Measurements from ENCODE around the gene IFITM10. TPM values are rescaled to one million over a fixed set of nuclear protein-coding genes. Genes with fewer than 3 reads are reported as not detected.

Gene IFITM10
- total and polyA plus RNA-seq, 2 donors (not counting 1 experiment from before 2014, with no cell fraction given) = 0.09 to 1.7 TPM

- no peak overlapping the region for H3K4me3 ChIP-seq (ENCODE audit: control extremely low read depth in 1 of 5, extremely low read depth in 1 of 5, insufficient read depth in 1 of 5, low read depth in 2 of 5, low read length in 4 of 5)
- 96% methylated on average over 3 of the region's 3 CpGs for WGBS (ENCODE audit: insufficient coverage)
- H3K9me3 ChIP-seq (ENCODE audit: control extremely low read depth in 1 of 3, control insufficient read depth in 2 of 3, insufficient read depth in 1 of 3, low read length in 2 of 3) = peaks cover 0 to 15% (median 0%) of the 10 kb centered on the region in 3 donors
- ATAC-seq (ENCODE audit: low read depth) (no peak), DNase-seq (no peak)
- H3K4me1 Mint-ChIP-seq = no peaks in the 10 kb centered on the region
- H3K27ac ChIP-seq (ENCODE audit: low read length in 2 of 2) = no peak overlapping the region
- H3K27me3 Mint-ChIP-seq = peaks cover 5% of the 10 kb centered on the region
- no peaks in the 10 kb centered on the region for H3K4me1 ChIP-seq (ENCODE audit: control insufficient read depth in 2 of 2, insufficient read depth in 2 of 2, low read length in 2 of 2)
- intact Hi-C loops (cut with micrococcal nuclease) = no loop called here
- no peak overlapping the region for H3K4me3 Mint-ChIP-seq
- H3K4me2 ChIP-seq (replicated peaks; ENCODE audit: low read depth, low read length, poor library complexity, severe bottlenecking) = no peak overlapping the region
- no peak overlapping the region for H3K9ac ChIP-seq (ENCODE audit: low read length)
- H3K27ac Mint-ChIP-seq = no peak overlapping the region
- TF ChIP-seq CTCF (IDR thresholded peaks at IDR 0.05) (peak; percentile 18), EZH2 (IDR thresholded peaks at IDR 0.05; ENCODE audit: borderline replicate concordance, insufficient read depth, low read depth, low read length, poor library complexity, severe bottlenecking) (no peak)
- no peaks in the 10 kb centered on the region for H3K27me3 ChIP-seq (replicated peaks in 1 of 4; ENCODE audit: control extremely low read depth in 1 of 4, control insufficient read depth in 3 of 4, insufficient read depth in 4 of 4, low read length in 3 of 4)
- H3K9me3 Mint-ChIP-seq (ENCODE audit: insufficient read depth) = peaks cover 8% of the 10 kb centered on the region
- H4K20me1 ChIP-seq (ENCODE audit: control insufficient read depth, insufficient read depth, low read length, poor library complexity, severe bottlenecking) = no peaks in the 10 kb centered on the region
- ChIA-PET POLR2A (no interaction called here), CTCF (no interaction called here)
- no peaks in the 10 kb centered on the region for H3K79me2 ChIP-seq (ENCODE audit: control insufficient read depth, insufficient read depth, low read length)
- H3K36me3 ChIP-seq (replicated peaks in 1 of 2; ENCODE audit: control extremely low read depth in 1 of 2, control insufficient read depth in 1 of 2, extremely low read depth in 1 of 2, insufficient read depth in 2 of 2, low read length in 1 of 2) = no peaks in the 10 kb centered on the region
- H2AFZ ChIP-seq (ENCODE audit: insufficient read depth, low read depth, low read length, poor library complexity, severe bottlenecking) = no peak overlapping the region
Measured at GRCh38 chr11:1742869-1743584, 7.4 kb downstream of the IFITM10 start.

GRCh38 chr11:1742371-1742770, 8.0 kb downstream of the IFITM10 start:
- Histone ChIP-seq H3K4me1 (ENCODE audit: control insufficient read depth in 2 of 2, insufficient read depth in 2 of 2, low read length in 2 of 2) (no peaks in the 10 kb centered on the region), H3K27ac (ENCODE audit: low read length in 2 of 2) (no peak overlapping the region), H2AFZ (ENCODE audit: insufficient read depth, low read depth, low read length, poor library complexity, severe bottlenecking) (no peak overlapping the region), H3K9ac (ENCODE audit: low read length) (no peak overlapping the region), H3K4me3 (ENCODE audit: control extremely low read depth in 1 of 5, extremely low read depth in 1 of 5, insufficient read depth in 1 of 5, low read depth in 2 of 5, low read length in 4 of 5) (no peak overlapping the region), H4K20me1 (ENCODE audit: control insufficient read depth, insufficient read depth, low read length, poor library complexity, severe bottlenecking) (no peaks in the 10 kb centered on the region), H3K36me3 (replicated peaks in 1 of 2; ENCODE audit: control extremely low read depth in 1 of 2, control insufficient read depth in 1 of 2, extremely low read depth in 1 of 2, insufficient read depth in 2 of 2, low read length in 1 of 2) (no peaks in the 10 kb centered on the region), H3K4me2 (replicated peaks; ENCODE audit: low read depth, low read length, poor library complexity, severe bottlenecking) (no peak overlapping the region), H3K27me3 (replicated peaks in 1 of 4; ENCODE audit: control extremely low read depth in 1 of 4, control insufficient read depth in 3 of 4, insufficient read depth in 4 of 4, low read length in 3 of 4) (no peaks in the 10 kb centered on the region), H3K9me3 (ENCODE audit: control extremely low read depth in 1 of 3, control insufficient read depth in 2 of 3, insufficient read depth in 1 of 3, low read length in 2 of 3) (peaks cover 0 to 20% (median under 1%) of the 10 kb centered on the region in 3 donors), H3K79me2 (ENCODE audit: control insufficient read depth, insufficient read depth, low read length) (no peaks in the 10 kb centered on the region)
- no peak for DNase-seq
- WGBS (ENCODE audit: insufficient coverage) = 82% methylated on average over 4 of the region's 4 CpGs
- ChIA-PET CTCF (no interaction called here), POLR2A (no interaction called here)
- H3K4me1 Mint-ChIP-seq = no peaks in the 10 kb centered on the region
- peaks cover 12% of the 10 kb centered on the region for H3K9me3 Mint-ChIP-seq (ENCODE audit: insufficient read depth)
- no peak overlapping the region for H3K4me3 Mint-ChIP-seq
- intact Hi-C loops (cut with micrococcal nuclease) = no loop called here
- ATAC-seq (ENCODE audit: low read depth) = no peak
- H3K27ac Mint-ChIP-seq = no peak overlapping the region
- TF ChIP-seq EZH2 (IDR thresholded peaks at IDR 0.05; ENCODE audit: borderline replicate concordance, insufficient read depth, low read depth, low read length, poor library complexity, severe bottlenecking) (no peak), CTCF (IDR thresholded peaks at IDR 0.05) (no peak)
- H3K27me3 Mint-ChIP-seq = peaks cover 10% of the 10 kb centered on the region

All from B cell (primary cell).